Stimulated activated CD8-positive, alpha-beta memory T cell treated with anti-CD3 and anti-CD28 coated beads, Interleukin-12 subunit alpha, Interleukin-12 subunit beta, amount 100 ng/mL, for 24 hours (primary cell): ENCODE results near the gene TBL1X.

Source experiments
- DNase-seq: peaks from one replicate; pipeline ENCODE4 v3.0.0-alpha.2; 2020; ENCODE audit errors: extremely low read depth

Gene TBL1X

DNA sequence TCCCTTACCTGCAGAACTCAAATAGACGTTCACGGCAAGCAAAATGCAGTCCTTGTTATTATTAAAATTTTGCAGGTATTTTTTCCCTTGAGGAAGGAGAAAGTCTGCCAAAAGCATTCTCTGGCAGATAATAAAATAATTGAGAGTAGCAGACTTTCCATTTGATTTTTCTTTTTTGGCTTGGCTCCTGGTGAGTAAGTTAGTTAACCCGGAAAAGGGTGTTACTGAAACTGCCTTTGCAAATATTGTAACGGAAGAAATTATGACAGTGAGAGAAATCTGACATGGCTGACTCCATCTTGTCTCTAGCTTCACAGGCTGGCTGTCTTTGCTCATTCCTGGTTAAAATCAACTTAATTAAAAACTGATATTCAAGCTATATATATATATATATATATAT is 200.3 kb downstream of the TBL1X start:
- no peak for DNase-seq

DNA sequence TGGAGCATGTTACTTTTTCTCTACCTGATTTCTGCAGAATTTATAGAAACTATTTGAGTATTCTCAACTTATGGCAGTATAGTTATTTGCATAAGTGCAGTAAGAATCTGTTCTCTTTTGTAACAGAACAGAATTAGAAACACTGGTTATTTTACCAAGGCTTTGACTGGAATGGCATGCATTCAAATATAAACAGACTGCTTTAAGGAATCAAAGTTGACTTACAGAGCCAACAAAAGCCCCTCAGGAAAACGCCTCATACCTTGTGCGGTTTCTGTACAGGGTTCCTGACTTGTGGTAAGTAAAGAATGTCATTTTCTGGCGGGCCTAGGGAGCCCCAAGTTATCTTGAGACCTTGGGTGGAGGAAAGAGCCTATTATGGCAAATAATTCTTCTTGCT is 203.7 kb downstream of the TBL1X start:
- DNase-seq: no peak

DNA sequence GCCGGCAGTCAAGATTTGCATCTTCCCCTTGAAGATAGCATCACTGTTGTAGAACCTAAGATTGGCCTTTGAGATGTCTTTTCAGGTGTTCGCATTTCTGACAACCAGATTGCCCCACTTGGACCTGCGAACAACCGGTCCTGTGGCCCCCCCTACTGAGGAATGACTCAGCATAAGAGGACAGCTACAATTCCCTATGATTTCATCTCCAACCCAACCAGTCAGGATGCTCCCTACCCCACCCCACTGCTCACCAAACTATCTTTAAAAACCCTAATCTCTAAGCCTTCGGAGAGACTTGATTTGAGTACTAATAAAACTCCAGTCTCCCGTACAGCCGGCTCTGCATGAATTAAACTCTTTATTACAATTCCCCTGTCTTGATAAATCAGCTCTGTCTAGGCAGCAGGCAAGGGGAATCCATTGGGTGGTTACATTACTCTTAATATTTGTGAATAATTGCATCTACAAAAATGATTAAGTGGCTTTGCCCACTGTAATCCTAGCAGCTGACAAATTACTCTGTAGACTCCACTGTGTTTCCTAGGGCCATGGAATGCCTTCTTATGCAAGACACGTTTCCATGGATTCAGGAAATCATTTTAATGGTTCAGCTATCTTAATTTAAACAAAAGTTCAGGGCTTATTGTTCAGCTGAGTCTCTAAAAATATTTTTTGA is 205.4 kb downstream of the TBL1X start:
- DNase-seq: no peak

DNA sequence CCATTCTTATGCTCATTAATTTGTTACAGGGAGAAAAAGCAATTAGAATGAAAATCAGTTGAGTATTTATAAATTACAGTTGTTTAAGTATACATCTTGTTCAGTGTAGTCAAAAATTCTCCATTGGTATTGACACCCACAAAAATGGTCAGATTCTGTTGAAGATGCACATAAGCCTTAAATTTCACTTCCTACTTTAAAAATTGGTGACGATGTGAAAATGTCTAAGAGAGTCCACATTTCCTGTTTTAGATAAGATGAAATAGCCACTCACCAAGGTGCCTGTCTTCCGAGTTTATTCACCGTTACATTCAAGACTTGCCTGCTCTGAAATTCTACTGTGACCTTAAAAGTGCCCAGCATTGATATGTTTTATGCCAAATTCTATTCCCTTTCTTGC is 207.1 kb downstream of the TBL1X start:
- no peak for DNase-seq

DNA sequence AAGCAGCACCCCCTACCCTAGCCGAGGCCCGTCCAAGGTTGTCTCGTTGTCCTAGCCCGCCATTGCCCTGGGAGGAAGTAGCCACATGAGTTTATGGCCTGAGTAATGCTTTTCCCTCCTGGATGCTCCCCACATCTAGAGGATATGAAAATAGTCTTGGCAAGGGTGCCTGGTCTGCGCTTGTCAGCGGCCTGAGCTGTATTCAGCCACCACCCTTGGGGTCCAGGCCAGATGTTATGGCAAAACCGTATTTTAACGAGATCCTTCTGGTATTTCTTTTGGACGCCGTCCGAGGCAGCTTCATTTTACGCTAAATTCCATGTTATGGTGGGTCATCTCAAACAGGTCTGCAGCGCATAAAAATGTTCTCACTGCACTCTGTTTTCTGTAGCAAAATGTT is 211.4 kb downstream of the TBL1X start:
- no peak for DNase-seq

DNA sequence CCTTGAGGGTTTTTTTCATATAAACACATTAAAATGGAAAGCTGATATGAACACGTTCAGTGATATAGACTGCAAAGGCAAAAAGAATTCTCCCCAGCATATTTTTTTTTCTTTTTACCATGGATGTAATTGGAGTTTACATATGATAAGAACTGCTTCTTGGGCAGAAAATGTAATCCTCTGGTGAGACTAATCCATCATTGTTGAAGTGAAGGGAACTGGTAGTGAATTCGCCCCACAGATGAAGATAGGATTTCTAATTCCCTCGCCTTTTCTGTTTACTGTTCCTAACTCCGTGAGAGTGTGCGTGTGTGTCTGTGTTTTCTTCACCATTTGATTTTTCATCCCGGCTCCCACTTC is 211.9 kb downstream of the TBL1X start:
- no peak for DNase-seq

DNA sequence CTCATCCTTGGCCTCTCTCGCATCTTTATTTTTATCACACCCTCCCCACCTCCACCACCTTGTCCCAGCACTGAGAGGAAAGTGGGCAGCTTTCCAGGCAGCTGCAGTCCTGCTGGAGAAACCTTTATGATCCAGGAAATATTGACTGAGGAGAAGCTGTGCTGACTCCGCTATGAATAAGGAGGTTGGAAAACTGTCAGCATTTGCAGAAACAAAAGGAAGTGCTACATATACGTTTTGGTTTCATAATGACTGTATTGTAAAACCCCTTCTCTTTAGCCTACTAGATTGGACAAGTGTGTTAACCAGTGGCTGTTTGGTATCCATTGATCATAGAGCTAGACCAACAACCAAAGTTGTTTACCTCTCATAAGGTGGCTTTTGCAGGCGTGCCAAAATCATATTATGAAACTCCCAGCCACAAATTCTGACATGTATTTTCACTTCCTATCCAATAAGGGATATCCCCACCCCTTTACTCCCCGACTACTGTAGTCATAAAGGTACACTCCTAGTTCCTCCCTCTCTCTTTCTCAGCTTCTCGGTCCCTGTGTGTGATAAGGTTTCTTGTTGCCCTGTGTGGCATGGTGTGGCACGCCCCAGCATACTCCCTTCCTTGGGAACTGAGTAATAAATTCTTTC is 212.4 kb downstream of the TBL1X start:
- no peak for DNase-seq

DNA sequence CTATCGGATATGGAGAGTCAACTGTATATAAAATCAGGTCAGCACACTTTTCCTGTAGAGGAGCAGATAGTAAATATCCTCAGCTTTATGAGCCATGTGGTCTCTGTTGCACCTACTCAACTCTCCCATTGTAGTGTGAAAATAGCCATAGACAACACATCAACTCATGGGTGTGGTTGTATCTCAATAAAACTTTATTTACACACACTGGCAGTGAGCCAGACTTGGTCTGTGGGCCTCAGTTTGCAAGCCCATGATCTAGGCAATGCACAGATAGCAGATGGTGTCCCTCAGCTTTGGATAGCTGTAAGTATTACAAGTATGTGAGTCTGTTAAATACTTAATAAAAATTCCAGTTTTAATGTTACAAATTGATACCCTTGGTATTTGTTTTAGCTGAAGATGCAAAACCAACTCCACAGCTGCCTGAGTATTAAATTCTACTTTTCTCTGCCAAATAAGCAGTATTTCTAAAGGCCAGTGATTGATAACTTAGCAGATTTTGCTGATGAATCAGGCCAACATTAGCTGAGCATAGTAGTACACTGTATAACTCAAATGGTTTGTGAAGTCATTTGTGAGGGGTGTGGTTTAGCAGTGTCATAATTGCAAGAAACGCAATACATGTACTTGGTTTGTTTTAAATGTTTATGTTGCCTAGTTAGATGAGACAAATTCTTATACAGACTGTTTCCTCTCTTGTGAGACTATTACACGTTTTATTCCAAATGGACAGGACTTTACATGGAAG is 213.5 kb downstream of the TBL1X start:
- no peak for DNase-seq

DNA sequence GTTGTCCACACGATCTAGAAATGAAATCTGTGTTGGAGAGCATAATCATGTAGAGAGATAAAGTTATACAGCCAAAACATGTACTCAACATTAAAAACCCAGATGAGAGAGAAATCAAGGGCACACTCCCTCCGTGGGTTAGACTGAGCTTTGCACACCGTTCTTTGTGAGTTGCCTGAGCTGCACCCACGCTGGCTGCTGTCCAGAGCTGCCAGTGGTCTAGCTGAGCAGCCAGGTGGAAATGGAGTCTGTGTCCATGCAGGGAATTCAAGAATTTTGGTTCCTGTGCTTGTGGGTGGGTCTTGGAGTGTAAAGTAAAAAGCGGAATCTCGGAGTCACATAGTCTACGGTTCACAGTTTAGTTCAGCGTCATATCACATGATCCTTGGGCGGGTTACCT is 216.2 kb downstream of the TBL1X start:
- DNase-seq: no peak

DNA sequence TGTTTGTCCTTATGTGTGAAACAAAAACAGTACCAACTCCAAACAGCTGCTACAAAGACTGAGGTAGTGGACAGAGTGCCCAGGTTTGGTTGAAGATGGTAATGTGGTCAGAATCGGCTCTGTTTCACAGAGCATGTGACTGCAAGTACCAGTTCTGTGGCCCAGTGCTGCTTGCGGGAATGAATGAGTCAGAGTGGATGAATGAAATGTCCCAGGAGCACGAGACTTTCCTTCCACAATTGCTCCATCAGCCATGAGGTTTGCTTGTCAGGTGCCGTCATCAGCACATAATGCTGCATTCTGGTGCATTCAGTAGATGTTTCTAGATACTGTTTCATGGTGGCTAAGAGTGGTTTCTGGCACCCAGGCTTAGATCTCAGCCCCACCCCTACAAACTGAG is 216.6 kb downstream of the TBL1X start:
- no peak for DNase-seq

DNA sequence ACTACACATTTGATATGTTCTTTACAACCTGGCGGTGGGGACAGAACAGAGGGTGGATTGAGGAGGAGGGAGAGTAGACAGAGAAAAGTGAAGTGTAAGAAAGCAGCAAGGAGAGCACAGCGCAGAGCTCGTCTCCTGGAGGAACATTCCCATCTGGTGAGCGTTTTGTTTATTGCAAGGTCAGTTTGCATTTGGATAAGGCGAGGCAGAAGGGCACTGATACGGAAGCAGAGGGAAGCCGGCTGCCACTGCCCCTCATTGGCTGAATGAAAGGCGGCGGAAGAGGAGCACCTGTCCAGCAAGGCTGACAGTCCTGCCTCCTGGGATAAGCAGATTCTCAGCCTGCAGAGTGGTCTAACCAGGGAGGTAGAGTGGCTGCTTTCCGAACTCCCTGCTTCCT is 217.6 kb downstream of the TBL1X start:
- DNase-seq: no peak

DNA sequence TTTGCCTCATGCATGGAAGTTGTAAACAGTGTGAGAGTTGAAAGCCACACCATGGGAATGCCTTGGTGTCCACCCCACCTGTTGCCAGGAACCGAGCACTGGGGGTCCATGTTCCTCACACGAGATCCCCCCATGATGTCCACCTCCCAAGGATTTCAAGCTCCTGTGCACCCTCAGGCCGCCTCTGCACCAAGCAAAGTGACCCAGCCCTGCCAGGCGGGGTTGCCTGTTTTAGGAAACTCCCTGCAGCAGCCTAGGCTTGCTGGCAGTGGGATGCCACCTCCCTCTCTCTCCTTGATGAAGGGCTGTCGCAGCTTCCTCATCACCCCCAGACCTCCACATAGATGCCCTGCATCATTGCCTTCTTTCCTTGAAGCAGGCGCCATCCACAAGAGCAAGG is 218.0 kb downstream of the TBL1X start:
- DNase-seq: no peak

DNA sequence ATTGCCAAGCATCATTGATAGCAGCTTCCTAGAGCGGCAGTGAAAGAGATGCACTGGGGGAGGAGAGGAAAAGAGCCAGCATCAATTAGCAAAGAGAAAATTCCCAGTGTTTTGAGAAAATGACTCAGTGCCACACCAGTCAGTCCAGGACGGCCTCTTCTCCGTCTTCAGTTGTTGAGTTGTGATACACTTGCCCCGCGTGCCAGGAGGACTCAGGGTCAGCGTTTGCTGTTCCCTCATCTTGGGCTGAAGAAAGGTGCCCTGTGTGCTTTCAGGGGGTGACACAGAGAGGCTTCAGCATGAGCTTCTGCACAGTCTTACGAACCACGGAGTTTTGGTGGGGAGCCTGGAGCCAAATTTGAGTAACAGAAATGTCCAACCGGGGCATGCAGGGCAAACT is 218.5 kb downstream of the TBL1X start:
- no peak for DNase-seq

DNA sequence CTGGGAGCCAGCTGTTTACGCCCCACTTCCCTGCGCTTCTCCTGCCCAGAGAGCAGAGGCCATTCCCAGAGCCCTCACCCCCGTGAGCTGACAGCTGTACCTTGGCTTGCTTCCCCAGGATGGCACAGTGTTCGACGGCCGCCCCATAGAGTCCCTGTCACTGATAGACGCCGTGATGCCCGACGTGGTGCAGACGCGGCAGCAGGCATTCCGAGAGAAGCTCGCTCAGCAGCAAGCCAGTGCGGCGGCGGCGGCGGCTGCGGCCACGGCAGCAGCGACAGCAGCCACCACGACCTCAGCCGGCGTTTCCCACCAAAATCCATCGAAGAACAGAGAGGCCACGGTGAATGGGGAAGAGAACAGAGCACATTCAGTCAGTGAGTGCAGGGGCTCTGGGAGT is 223.0 kb downstream of the TBL1X start:
- DNase-seq: no peak

DNA sequence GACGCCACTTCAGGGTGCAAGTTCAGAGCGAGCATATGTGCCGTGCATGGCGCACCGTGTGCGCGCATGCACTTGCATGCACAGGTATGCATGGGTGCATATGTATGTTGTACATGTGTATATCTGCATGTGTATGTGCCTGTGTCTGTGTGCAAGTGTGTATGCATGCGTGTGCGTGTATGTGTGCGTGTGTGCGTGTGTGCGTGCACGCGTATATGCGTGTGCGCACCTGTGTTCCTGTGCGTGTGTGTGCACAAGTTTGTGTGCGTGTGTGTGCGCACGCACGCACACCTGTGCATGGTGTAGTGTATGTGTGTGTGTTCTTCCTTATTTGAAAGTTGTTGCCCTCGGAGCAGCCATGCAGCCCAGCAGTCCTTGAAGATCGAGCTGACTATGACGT is 224.0 kb downstream of the TBL1X start:
- no peak for DNase-seq

DNA sequence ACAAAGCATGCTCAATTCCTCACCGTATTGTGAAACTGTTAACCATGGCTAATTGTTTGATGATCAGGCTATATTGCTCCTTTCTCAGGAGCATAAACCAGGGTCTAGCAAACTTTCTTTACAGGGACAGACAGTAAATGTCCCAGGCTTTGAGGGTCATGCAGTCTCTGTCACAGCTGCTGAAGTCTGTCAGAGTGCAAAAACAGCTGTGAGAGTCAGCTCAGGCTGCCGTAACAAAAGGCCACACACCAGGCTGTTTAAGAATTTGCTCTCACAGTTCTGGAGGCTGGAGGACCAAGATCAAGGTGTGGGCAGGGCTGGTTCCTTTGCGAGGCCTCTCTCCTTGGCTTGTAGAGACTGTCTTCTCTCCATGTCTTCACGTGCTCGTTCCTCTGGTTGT is 225.2 kb downstream of the TBL1X start:
- DNase-seq: no peak

DNA sequence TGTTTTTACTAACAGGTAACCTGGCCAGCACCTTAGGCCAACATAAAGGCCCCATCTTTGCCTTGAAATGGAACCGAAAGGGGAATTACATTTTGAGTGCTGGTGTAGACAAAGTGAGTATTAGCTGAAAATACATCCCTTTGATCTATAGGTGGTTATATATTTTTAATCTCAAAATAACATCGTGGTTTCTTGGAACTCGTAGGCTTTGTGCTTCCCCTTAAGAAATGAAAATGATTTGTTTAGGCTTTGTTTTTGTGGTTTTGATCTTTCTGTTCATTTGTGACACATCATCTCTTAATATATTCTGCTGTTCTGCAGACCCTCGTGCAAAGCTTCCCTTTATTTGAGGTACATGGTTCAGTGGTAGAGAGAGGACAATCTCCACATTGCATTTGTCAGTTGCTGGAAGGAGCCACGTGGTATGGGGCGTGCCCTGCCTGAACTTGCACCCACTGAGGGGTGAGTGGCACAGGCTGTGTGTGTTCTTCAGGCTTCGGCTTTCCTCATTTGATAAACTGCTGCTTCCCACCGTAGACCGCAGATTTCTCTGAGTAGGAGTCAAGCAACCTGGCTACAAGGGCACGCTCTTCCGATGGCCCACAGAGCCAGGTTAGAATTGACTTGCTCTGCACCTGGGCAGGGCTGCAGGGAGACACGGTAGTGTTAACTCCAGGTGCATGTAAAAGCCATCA is 228.6 kb downstream of the TBL1X start:
- no peak for DNase-seq

DNA sequence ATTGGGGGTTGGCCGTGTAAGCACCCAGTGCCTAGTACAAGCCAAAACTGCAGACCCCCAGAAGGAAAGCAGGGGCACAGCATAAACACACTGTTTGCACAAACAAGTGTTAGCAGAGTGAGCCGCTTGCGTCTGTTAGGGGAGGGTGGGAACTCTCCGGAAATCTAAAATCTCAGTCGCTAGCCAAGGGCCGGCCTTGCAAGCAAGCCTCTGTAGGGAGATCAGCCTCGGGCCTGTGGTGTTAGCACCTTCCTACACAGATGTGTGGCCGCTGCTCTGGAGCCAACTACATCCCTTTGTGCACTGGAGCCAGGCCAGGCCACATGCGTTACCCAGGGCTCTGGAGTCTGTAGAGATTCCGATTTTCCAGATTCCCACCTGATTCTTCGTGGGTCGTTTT is 233.7 kb downstream of the TBL1X start:
- DNase-seq: no peak

DNA sequence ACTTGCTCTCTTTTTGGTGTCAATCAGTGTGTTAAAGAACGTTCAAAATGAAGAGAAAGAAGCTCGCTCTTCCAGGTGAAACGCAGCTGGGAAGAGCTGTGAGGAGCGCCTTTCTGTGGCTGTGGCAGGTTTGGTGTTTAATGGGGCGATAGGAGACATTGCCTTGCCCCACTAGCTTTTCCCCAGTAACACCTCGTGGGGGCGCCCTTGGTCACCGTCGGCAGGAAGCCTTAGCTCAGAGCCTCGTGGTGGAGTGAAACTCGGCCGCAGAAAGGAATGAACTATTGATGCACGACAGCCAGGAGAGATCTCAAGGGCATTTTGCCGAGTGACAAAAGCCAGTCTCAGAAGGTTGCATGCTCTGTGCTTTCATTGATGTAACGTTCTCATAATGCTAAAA is 235.7 kb downstream of the TBL1X start:
- DNase-seq: no peak

DNA sequence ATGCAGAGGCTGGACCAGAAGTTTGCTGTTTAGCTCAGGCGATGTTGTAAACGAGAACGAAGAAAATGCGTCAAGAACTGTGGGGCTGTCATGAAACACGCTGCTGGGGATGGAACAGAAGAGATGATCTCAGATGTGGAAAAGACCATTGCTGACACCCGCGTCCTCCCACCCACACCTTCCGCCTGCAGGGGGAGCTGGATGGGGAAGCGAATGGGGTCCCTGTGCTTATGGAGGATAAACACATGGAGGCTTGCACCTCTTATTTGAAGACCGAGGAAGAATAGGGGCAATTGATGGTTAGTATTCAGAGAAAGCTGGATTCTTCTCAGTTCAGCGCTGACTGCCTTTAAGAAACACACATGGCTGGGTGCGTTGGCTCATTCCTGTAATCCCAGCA is 236.9 kb downstream of the TBL1X start:
- no peak for DNase-seq

DNA sequence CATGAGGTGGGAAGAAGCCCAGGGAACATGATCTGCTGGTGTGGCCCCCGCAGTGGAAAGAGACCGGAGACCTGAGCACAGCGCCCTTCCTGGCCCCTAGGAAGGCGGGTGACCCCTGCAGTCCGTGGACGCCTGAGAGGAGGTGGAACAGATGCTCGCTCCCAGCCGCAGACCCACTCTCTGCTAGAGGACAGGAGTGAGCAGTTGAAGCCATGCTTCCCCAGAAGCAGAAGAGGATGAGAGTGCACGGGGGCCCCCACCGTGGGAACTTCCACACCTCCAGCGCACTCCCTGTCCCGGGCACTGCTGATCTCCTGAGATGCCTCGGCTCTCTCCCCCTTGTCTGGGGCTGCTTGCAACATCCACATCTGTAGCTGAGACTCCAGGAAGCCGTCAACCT is 238.5 kb downstream of the TBL1X start:
- no peak for DNase-seq

DNA sequence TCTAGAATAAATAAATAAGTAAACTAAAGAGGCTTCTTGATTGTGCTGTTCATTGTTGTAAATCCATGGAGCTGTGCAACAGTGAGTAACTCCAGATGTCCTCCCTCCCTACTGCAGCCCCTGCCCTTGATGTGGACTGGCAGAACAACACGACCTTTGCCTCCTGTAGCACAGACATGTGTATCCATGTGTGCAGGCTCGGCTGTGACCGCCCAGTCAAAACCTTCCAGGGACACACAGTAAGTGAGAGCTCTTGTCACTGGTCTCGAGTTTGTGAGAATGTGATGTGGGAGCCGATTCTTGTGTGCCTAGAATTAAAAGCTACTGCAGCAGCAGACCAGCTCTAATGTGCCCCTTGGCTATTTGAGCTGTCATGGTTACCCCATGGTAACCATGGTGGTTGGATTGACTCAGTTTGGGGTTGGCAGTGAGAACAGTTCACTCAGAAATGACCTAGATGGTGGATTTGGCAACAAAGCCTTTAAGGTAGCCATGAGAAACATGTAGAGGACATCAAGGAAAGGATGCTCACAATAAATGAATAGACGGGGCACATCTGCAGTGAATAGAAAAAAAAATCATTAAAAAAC is 240.1 kb downstream of the TBL1X start:
- no peak for DNase-seq
